OCI-M2 (cell line): ENCODE results near the gene VTI1B.
"Not testable (repeated sequence)": the region's sequence is repeated elsewhere in the genome, so short reads cannot be mapped to it uniquely, and the experiment has no call there.

Experiments
- DNase-seq: peaks from one replicate; lab custom pipeline; 2025; ENCODE audit not compliant: unreplicated experiment; lab: John Stamatoyannopoulos, UW

VTI1B gene

GRCh38 chr14:67633451-67634147 is 40.8 kb downstream of the VTI1B start:
- DNase-seq, result no peak

DNA sequence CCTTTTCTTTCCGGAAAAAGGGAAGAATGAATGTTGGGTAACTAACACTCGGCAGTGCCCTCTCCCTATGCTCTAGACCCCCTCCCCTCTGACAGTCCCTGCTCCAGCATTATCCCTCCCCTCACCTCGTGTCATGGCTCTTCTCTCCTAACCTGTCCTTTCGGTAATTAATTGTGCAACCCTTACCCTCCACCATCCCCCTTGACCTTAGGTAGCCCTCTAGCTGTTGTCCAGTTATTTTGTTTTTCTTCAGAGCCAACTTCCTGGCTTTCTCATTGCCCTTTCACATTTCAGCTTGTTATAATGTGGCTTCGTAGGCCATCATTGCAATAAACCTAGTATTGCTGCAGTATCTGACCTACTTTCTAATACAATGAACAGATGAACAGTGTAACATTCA is 43.5 kb downstream of the VTI1B start:
- no peak for DNase-seq

DNA sequence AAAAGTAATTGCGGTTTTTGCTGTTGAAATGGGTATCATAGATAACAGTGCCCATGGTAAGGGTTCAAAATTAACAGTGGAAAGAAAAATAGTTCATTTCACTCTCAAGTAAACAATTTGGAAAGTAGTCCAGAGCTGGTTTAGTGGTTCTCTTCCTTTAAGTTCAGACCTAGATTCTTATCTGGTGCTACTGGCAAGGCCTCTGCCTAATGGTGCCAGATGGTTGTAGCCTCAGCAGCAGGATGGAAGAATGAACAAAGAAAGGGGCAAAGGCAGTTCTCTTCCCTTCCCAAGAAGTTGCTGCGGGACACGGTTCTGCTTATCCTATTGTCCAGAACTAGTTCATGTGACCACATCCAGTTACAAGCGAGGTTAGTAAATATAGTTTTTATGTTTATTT is 44.2 kb downstream of the VTI1B start:
- DNase-seq, result no peak

DNA sequence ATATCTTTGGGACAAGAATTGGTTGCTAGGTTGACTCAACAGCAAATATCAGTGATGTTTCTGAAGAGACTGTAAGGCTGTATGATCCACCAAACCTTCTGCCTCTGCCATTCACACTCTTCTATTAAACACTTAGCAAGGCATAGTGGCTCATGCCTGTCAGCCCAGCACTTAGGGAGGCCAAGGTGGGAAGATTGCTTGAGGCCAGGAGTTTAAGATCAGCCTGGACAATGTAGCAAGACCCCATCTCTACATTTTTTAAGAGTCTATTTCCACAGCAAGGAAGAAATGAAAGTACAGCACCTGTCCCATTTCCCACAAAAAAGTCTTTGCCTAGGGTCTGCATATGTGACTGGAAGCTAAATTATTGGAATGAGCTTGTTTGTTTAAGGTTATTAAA is 46.9 kb downstream of the VTI1B start:
- no peak for DNase-seq

DNA sequence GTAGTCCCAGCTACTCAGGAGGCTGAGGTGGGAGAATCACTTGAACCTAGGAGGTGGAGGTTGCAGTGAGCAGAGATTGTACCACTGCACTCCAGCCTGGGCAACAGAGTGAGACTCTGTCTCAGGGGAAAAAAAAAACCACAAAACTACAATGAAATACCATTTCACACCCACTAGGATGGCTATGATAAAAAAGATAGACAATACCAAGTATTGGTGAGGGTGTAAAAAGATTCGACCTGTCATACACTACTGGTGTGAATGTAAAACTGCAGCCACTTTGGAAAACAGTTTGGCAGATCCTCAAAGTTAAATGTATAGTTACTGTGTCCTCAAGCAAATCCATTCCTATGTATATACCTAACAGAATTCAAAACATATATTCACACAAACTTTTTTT is 48.3 kb downstream of the VTI1B start:
- DNase-seq, result not testable (repeated sequence)

- DNase-seq, result no peak
Measured at GRCh38 chr14:67623114-67623513, 51.3 kb downstream of the VTI1B start.

DNA sequence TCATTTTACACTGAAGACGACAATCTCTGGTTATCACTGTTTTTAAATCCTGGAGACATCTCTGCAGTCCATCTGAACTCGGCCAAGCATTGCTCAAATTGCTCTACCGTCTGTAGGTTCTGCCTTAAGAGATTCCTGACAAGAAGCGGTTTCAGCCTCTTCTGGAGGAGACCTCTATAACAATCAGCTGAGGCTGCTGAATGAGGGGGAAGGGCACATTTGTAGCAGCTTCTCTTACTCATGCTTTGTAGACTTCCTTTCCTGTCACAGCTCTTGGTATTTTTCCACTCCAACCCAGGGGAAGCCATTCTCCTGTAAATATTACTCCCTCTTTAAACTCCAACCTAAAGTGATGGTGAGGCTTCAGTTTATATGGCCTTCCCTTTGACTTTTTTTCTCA is 51.8 kb downstream of the VTI1B start:
- DNase-seq, result no peak

GRCh38 chr14:67620217-67620785 is 54.1 kb downstream of the VTI1B start:
- no peak for DNase-seq

- DNase-seq, result no peak
Measured at GRCh38 chr14:67619446-67620216, 54.8 kb downstream of the VTI1B start, which contains the start of gene ARG2. Gene ARG2, plus strand, starts transcription at chr14:67619920. Its CDS starts 58 bp downstream, at chr14:67619978.

GRCh38 chr14:67618617-67619063 is 55.8 kb downstream of the VTI1B start:
- peak; percentile 64 for DNase-seq

DNA sequence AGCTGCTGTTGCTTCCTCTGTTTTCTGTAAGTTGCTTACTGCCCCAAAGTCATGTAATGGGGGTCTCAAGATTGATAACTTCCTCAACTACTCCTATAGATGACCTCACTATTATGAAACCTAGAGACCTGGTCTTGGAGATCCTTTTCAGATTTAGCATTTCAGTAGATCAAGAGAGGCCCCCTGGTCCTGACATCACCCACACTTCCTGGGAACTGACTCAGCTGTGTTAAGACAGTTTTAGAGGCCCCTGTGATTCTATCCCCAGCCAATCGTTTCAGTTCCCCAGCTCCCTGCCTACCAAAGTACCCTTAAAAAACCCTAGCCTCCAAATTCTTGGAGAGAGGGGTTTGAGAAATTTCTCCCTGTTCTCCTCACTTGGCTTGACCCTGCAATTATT is 63.9 kb downstream of the VTI1B start:
- no peak for DNase-seq

- DNase-seq, result no peak
Measured at GRCh38 chr14:67609642-67610310, 64.7 kb downstream of the VTI1B start.

- no peak for DNase-seq
Measured at GRCh38 chr14:67607646-67608045, 66.8 kb downstream of the VTI1B start.

DNA sequence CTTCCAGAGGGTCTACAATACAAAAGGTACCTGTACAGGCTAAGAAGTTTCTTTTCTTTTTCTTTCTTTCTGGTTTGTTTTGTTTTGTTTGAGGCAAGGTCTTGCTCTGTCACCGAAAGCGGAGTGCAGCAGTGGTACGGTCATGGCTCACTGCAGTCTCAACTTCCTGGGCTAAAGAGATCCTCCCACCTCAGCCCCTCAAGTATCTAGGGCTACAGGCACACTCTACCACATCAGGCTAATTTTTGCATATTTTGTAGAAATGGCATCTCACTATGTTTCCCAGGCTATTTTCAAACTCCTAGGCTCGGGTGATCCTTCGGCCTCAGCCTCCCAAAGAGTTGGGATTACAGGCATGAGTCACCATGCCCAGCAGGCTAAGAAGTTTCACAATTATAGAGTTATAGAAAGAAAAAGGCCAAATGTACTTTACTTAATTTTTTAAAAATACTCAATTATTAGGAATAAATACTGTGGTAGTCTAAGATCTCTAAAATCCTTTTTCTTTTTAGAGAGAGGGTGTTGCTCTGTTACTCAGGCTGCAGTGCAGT is 71.4 kb downstream of the VTI1B start:
- no peak for DNase-seq

- no peak for DNase-seq
Measured at GRCh38 chr14:67602076-67602475, 72.4 kb downstream of the VTI1B start.

DNA sequence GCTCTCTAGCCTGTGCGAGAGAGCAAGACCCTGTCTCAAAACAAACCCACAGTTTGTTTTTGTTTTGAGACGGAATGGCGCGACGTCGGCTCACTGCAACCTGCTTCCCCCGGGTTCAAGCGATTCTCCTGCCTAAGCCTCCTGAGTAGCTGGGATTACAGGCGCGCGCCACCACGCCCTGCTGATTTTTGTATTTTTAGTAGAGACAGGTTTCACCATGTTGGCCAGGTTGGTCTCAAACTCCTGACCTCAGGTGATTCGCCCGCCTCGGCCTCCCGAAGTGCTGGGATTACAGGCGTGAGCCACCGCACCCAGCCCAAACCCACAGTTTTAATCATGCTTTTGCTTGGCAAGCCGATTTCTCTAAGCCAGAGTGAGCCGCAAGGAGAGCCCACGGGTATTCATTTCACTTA is 73.9 kb downstream of the VTI1B start:
- DNase-seq, result not testable (repeated sequence)

GRCh38 chr14:67599698-67600561 is 74.5 kb downstream of the VTI1B start, which contains the start of gene PIGH:
Gene PIGH, minus strand, starts transcription at chr14:67600268. Its CDS starts 65 bp downstream, at chr14:67600203.
- DNase-seq, result peak; percentile 92
